ENCODE results near the gene CSRP3. TPM values are rescaled to one million over a fixed set of nuclear protein-coding genes. Genes with fewer than 3 reads are reported as not detected.

The CSRP3 gene
- total and polyA plus RNA-seq, 9 of the 15 experiments (the other 6 are each of a cell fraction or from before 2014, with no cell fraction given): 0.14 TPM; not detected in 8

GRCh38 chr11:19164881-19165280 lies 36.9 kb downstream of the CSRP3 start:
- H3K4me2 ChIP-seq (ENCODE audit: insufficient read depth, low read length): no peak overlapping the region
- no peaks in the 10 kb centered on the region for H4K20me1 ChIP-seq (replicated peaks; ENCODE audit: control insufficient read depth, insufficient read depth, low read length)
- no peaks in the 10 kb centered on the region; a peak in 1 of 5 replicates for H3K4me1 ChIP-seq (replicated peaks in 1 of 2; ENCODE audit: control insufficient read depth in 2 of 2, insufficient read depth in 2 of 2, low read length in 2 of 2)
- DNase-seq (ENCODE audit: extremely low read depth in 1 of 4, low spot score in 3 of 4) (no peak), ATAC-seq (no peak), FAIRE-seq (no peak)
- CTCF ChIA-PET (ENCODE audit: low intra/inter-chr PET ratio): no interaction called here
- H3K79me2 ChIP-seq (ENCODE audit: control insufficient read depth, insufficient read depth, low read length): no peaks in the 10 kb centered on the region
- H2AFZ ChIP-seq (ENCODE audit: low read depth, low read length): no peak overlapping the region
- no peaks in the 10 kb centered on the region for H3K9me1 ChIP-seq (ENCODE audit: control insufficient read depth, insufficient read depth, low read length)
- no peaks in the 10 kb centered on the region for H3K27me3 ChIP-seq (ENCODE audit: control insufficient read depth in 2 of 2, insufficient read depth in 2 of 2, low read length in 2 of 2)
- no peak for TF ChIP-seq ZNF239 (CRISPR knock-in tag; IDR thresholded peaks at IDR 0.05)
- no peak for TF ChIP-seq BRD4 (IDR thresholded peaks at IDR 0.05)
- TF ChIP-seq NR1H2 (CRISPR knock-in tag; IDR thresholded peaks at IDR 0.05): no peak
- TF ChIP-seq ZNF232 (CRISPR knock-in tag; IDR thresholded peaks at IDR 0.05): no peak
- no peak for TF ChIP-seq TRIM24 (IDR thresholded peaks at IDR 0.05)
- TF ChIP-seq ZNF133 (CRISPR knock-in tag; IDR thresholded peaks at IDR 0.05): no peak
- TF ChIP-seq CREB1 (IDR thresholded peaks at IDR 0.05): no peak
- no peak for TF ChIP-seq CREB1 (CRISPR knock-in tag; IDR thresholded peaks at IDR 0.05)
- TF ChIP-seq FOXM1 (IDR thresholded peaks at IDR 0.05; ENCODE audit: low read depth): no peak
- TF ChIP-seq FOXM1 (CRISPR knock-in tag; IDR thresholded peaks at IDR 0.05; ENCODE audit: low read depth): no peak
- TF ChIP-seq ESRRA (IDR thresholded peaks at IDR 0.05; ENCODE audit: borderline replicate concordance, low read depth): no peak
- TF ChIP-seq GATA2 (CRISPR knock-in tag; IDR thresholded peaks at IDR 0.05): no peak
- no peak for TF ChIP-seq FOXA1 (IDR thresholded peaks at IDR 0.05; ENCODE audit: borderline replicate concordance)
- TF ChIP-seq SAFB2 (IDR thresholded peaks at IDR 0.05; ENCODE audit: borderline replicate concordance, low read depth, low read length, severe bottlenecking): no peak
- no peak for TF ChIP-seq ZBTB11 (CRISPR knock-in tag; IDR thresholded peaks at IDR 0.05)
- H3K36me3 ChIP-seq (ENCODE audit: control insufficient read depth, insufficient read depth, low read length): peaks cover 29% of the 10 kb centered on the region
- H3K27ac ChIP-seq (ENCODE audit: extremely low read depth, low read depth, low read length): no peak overlapping the region
- WGBS (ENCODE audit: insufficient coverage, low coverage, missing lambda C conversion rate): 74% methylated on average over 2 of the region's 2 CpGs
- H3K9me3 ChIP-seq (replicated peaks; ENCODE audit: control insufficient read depth, insufficient read depth, low read depth, low read length): no peaks in the 10 kb centered on the region
- intact Hi-C loops (cut with micrococcal nuclease): no loop called here
- H3K9ac ChIP-seq (ENCODE audit: insufficient read depth in 1 of 2, low read depth in 2 of 2, low read length in 2 of 2): no peak overlapping the region
- no TSS peak for BruUV-seq (replicated peaks)
- in situ Hi-C loops (cut with MboI): no loop called here
- POLR2A ChIA-PET: no interaction called here
- no peak overlapping the region for H3K4me3 ChIP-seq
